Suprapubic skin (tissue), 4 donors: ENCODE data around the gene PACS1. TPM values are rescaled to one million over a fixed set of nuclear protein-coding genes. Genes with fewer than 3 reads are reported as not detected.
"Not testable (repeated sequence)": the region's sequence is repeated elsewhere in the genome, so short reads cannot be mapped to it uniquely, and the experiment has no call there.

ENCODE experiments used
- DNase-seq, 2 donors: peaks; one replicate each; pipeline ENCODE4 v3.0.0-alpha.2; 2019; ENCODE audit warnings: low spot score in 2 of 2
- H3K27ac ChIP-seq: fragments of 200-600 bp; sonication (generic); one replicate; pipeline ENCODE4 v1.5.1; 2019
- H3K27me3 ChIP-seq: fragments of 200-600 bp; sonication (generic); one replicate; pipeline ENCODE4 v1.5.1; 2019
- H3K36me3 ChIP-seq: fragments of 200-600 bp; sonication (generic); one replicate; pipeline ENCODE4 v1.5.1; 2019
- H3K4me1 ChIP-seq: fragments of 200-600 bp; sonication (generic); one replicate; pipeline ENCODE4 v1.5.1; 2019
- H3K4me3 ChIP-seq: fragments of 200-600 bp; sonication (generic); one replicate; pipeline ENCODE4 v1.5.1; 2019; ENCODE audit warnings: mild to moderate bottlenecking
- H3K9me3 ChIP-seq: fragments of 200-600 bp; sonication (generic); one replicate; pipeline ENCODE4 v1.5.1; 2019
- CTCF ChIP-seq, 2 donors: fragments of 200-600 bp in 1 of 2; fragments of 450-650 bp in 1 of 2; sonication (generic) in 1 of 2; IDR thresholded peaks; one replicate each; pipeline ENCODE4 v1.5.1; 2016 to 2019; ENCODE audit warnings: antibody characterized with exemption in 2 of 2, mild to moderate bottlenecking in 1 of 2, moderate library complexity in 1 of 2
- EP300 ChIP-seq: sonication (generic); formaldehyde crosslinking; IDR thresholded peaks from one replicate; pipeline ENCODE4 v1.6.1; 2017; ENCODE audit warnings: antibody characterized with exemption
- POLR2A ChIP-seq, 2 donors: fragments of 450-650 bp; IDR thresholded peaks; one replicate each; pipeline ENCODE4 v1.6.1; 2017; ENCODE audit warnings: antibody characterized with exemption in 2 of 2, mild to moderate bottlenecking in 2 of 2, moderate library complexity in 2 of 2
- POLR2AphosphoS5 ChIP-seq, 3 donors: sonication (generic); formaldehyde crosslinking; IDR thresholded peaks; one replicate each; pipeline ENCODE4 v1.6.1; 2017; ENCODE audit warnings: antibody characterized with exemption in 3 of 3
- WGBS: methylation state at CpG from one replicate; pipeline ENCODE4 v1.1.5; 2018; 5-methylcytosine and 5-hydroxymethylcytosine counted together
- total RNA-seq, 4 donors: library from RNA; depleted of rRNA; stranded (reverse); fragments of >200 nt; gene quantifications; one replicate each; pipeline ENCODE4 v1.1.0, GENCODE V29; 2016

Gene PACS1
- total RNA-seq: 10 to 100 TPM; 30.5 to 78.6 (median 41.8) TPM

- peaks cover 36% of the 10 kb centered on the region for H3K4me1 ChIP-seq
- H3K4me3 ChIP-seq: peak within 1 kb of the TSS; percentile 88
- WGBS: 0% methylated on average over 21 of the region's 120 CpGs
- peaks cover 31% of the 10 kb centered on the region for H3K36me3 ChIP-seq
- TF ChIP-seq EP300: no peak
- TF ChIP-seq CTCF (IDR thresholded peaks at IDR 0.05): peak in 1 of 2 donors; percentile 6
- peak in 1 of 3 donors; percentile 28 for TF ChIP-seq POLR2AphosphoS5 (IDR thresholded peaks at IDR 0.05)
- peak in 1 of 2 donors; percentile 3 for TF ChIP-seq POLR2A (IDR thresholded peaks at IDR 0.05)
- H3K9me3 ChIP-seq: no peaks in the 10 kb centered on the region
- DNase-seq: peak; percentile 83 to 86
- H3K27me3 ChIP-seq: no peaks in the 10 kb centered on the region
- peak within 1 kb of the TSS; percentile 96 for H3K27ac ChIP-seq
These were observed at the start of gene PACS1 for GRCh38 chr11:66069715-66070603. PACS1 (plus strand) TSS chr11:66070272; CDS start chr11:66070487, 215 bp downstream.

GRCh38 chr11:66020618-66021357 lies 49.3 kb upstream of the PACS1 start:
- no peak overlapping the region for H3K4me3 ChIP-seq
- peak in 1 of 2 donors; percentile 68 for DNase-seq
- 85% methylated on average over 22 of the region's 25 CpGs for WGBS
- no peaks in the 10 kb centered on the region for H3K36me3 ChIP-seq
- peaks cover 10% of the 10 kb centered on the region for H3K27me3 ChIP-seq
- no peak for TF ChIP-seq EP300
- TF ChIP-seq POLR2A (IDR thresholded peaks at IDR 0.05): no peak
- TF ChIP-seq POLR2AphosphoS5 (IDR thresholded peaks at IDR 0.05): no peak
- no peak for TF ChIP-seq CTCF (IDR thresholded peaks at IDR 0.05)
- no peak overlapping the region for H3K27ac ChIP-seq
- peaks cover 9% of the 10 kb centered on the region for H3K4me1 ChIP-seq
- H3K9me3 ChIP-seq: no peaks in the 10 kb centered on the region

GRCh38 chr11:66022401-66023185 lies 47.5 kb upstream of the PACS1 start:
- Histone ChIP-seq H3K4me3 (peak overlapping the region; percentile 21), H3K9me3 (no peaks in the 10 kb centered on the region), H3K4me1 (peaks cover 9% of the 10 kb centered on the region), H3K36me3 (no peaks in the 10 kb centered on the region), H3K27ac (no peak overlapping the region), H3K27me3 (peaks cover 10% of the 10 kb centered on the region)
- TF ChIP-seq CTCF (IDR thresholded peaks at IDR 0.05) (peak; percentile 72 to 97), EP300 (no peak), POLR2AphosphoS5 (IDR thresholded peaks at IDR 0.05) (no peak), POLR2A (IDR thresholded peaks at IDR 0.05) (no peak)
- peak in 1 of 2 donors; percentile 84 for DNase-seq
- WGBS: 21% methylated on average over 40 of the region's 46 CpGs

- not testable (repeated sequence) for H3K27me3 ChIP-seq, H3K4me3 ChIP-seq, H3K9me3 ChIP-seq, H3K36me3 ChIP-seq, H3K4me1 ChIP-seq, DNase-seq, H3K27ac ChIP-seq
- WGBS: 94% methylated on average over 5 of the region's 5 CpGs
These were observed 47.0 kb upstream of the PACS1 start for GRCh38 chr11:66023186-66023440.

GRCh38 chr11:66026017-66026529 lies 44.0 kb upstream of the PACS1 start, which contains the start of gene CATSPER1:
CATSPER1 (minus strand) TSS chr11:66026479; CDS start chr11:66026379, 100 bp downstream.
- H3K27ac ChIP-seq: no peak within 1 kb of the TSS
- no peak for TF ChIP-seq EP300
- no peak for TF ChIP-seq CTCF (IDR thresholded peaks at IDR 0.05)
- no peak for TF ChIP-seq POLR2A (IDR thresholded peaks at IDR 0.05)
- TF ChIP-seq POLR2AphosphoS5 (IDR thresholded peaks at IDR 0.05): no peak
- H3K36me3 ChIP-seq: no peaks in the 10 kb centered on the region
- H3K4me3 ChIP-seq: no peak within 1 kb of the TSS
- H3K4me1 ChIP-seq: peaks cover 9% of the 10 kb centered on the region
- H3K27me3 ChIP-seq: peaks cover 10% of the 10 kb centered on the region
- 93% methylated on average over 18 of the region's 18 CpGs for WGBS
- H3K9me3 ChIP-seq: no peaks in the 10 kb centered on the region
- DNase-seq: no peak
